ENCODE measurements around the gene ACOT7.

The ACOT7 gene

GRCh38 chr1:6241887-6242740, 151.5 kb downstream of the ACOT7 start:
- Histone ChIP-seq H3K36me3 (ENCODE audit: insufficient read depth, low read length) (no peaks in the 10 kb centered on the region), H3K4me2 (ENCODE audit: low read length) (no peak overlapping the region), H3K27ac (ENCODE audit: low read depth, low read length, poor library complexity, severe bottlenecking) (no peak overlapping the region), H3K27me3 (ENCODE audit: insufficient read depth, low read length) (peaks cover 14% of the 10 kb centered on the region; the same call in 1 of the 2 replicates), H3K4me3 (ENCODE audit: low read depth, low read length, poor library complexity, severe bottlenecking) (no peak overlapping the region), H4K20me1 (ENCODE audit: insufficient read depth, low read length) (no peaks in the 10 kb centered on the region), H3F3A (ENCODE audit: insufficient read depth, low read length) (no peaks in the 10 kb centered on the region), H3K4me1 (ENCODE audit: insufficient read depth, low read length, severe bottlenecking) (peaks cover 10% of the 10 kb centered on the region), H3K9ac (ENCODE audit: low read length) (no peak overlapping the region), H3K9me3 (ENCODE audit: low read length) (no peaks in the 10 kb centered on the region), H3K9me2 (ENCODE audit: low read depth, low read length) (no peaks in the 10 kb centered on the region), H3K79me2 (ENCODE audit: insufficient read depth, low read length) (no peaks in the 10 kb centered on the region), H2AFZ (ENCODE audit: low read length) (no peak overlapping the region)
- TF ChIP-seq CTCF (IDR thresholded peaks at IDR 0.05; ENCODE audit: low read length) (no peak), EZH2 (IDR thresholded peaks at IDR 0.05; ENCODE audit: borderline replicate concordance, low read length) (0 out of 2 replicates have a peak, but pooled peaks have one; percentile 59)

GRCh38 chr1:6241107-6241886, 152.3 kb downstream of the ACOT7 start:
- Histone ChIP-seq H3K4me2 (ENCODE audit: low read length) (no peak overlapping the region), H3K9me2 (ENCODE audit: low read depth, low read length) (no peaks in the 10 kb centered on the region), H3K9ac (ENCODE audit: low read length) (no peak overlapping the region), H3K4me1 (ENCODE audit: insufficient read depth, low read length, severe bottlenecking) (peaks cover 13% of the 10 kb centered on the region), H2AFZ (ENCODE audit: low read length) (no peak overlapping the region), H3K36me3 (ENCODE audit: insufficient read depth, low read length) (no peaks in the 10 kb centered on the region), H3K4me3 (ENCODE audit: low read depth, low read length, poor library complexity, severe bottlenecking) (no peak overlapping the region), H3K79me2 (ENCODE audit: insufficient read depth, low read length) (no peaks in the 10 kb centered on the region), H3K27ac (ENCODE audit: low read depth, low read length, poor library complexity, severe bottlenecking) (no peak overlapping the region), H3K9me3 (ENCODE audit: low read length) (no peaks in the 10 kb centered on the region), H3K27me3 (ENCODE audit: insufficient read depth, low read length) (peaks cover 14% of the 10 kb centered on the region; the same call in 1 of the 2 replicates), H4K20me1 (ENCODE audit: insufficient read depth, low read length) (no peaks in the 10 kb centered on the region), H3F3A (ENCODE audit: insufficient read depth, low read length) (no peaks in the 10 kb centered on the region)
- TF ChIP-seq CTCF (IDR thresholded peaks at IDR 0.05; ENCODE audit: low read length) = no peak
- TF ChIP-seq EZH2 (IDR thresholded peaks at IDR 0.05; ENCODE audit: borderline replicate concordance, low read length) = no peak

- Histone ChIP-seq H3K79me2 (ENCODE audit: insufficient read depth, low read length) (peaks cover 3% of the 10 kb centered on the region; the same call in 1 of the 2 replicates), H3K27ac (ENCODE audit: low read depth, low read length, poor library complexity, severe bottlenecking) (no peak overlapping the region), H3K4me3 (ENCODE audit: low read depth, low read length, poor library complexity, severe bottlenecking) (no peak overlapping the region), H3K9me3 (ENCODE audit: low read length) (no peaks in the 10 kb centered on the region), H2AFZ (ENCODE audit: low read length) (no peak overlapping the region), H3K36me3 (ENCODE audit: insufficient read depth, low read length) (no peaks in the 10 kb centered on the region), H4K20me1 (ENCODE audit: insufficient read depth, low read length) (no peaks in the 10 kb centered on the region), H3K4me1 (ENCODE audit: insufficient read depth, low read length, severe bottlenecking) (peaks cover 6% of the 10 kb centered on the region), H3K4me2 (ENCODE audit: low read length) (no peak overlapping the region), H3K27me3 (ENCODE audit: insufficient read depth, low read length) (peaks cover 14% of the 10 kb centered on the region; the same call in 1 of the 2 replicates), H3F3A (ENCODE audit: insufficient read depth, low read length) (no peaks in the 10 kb centered on the region), H3K9ac (ENCODE audit: low read length) (no peak overlapping the region), H3K9me2 (ENCODE audit: low read depth, low read length) (no peaks in the 10 kb centered on the region)
- TF ChIP-seq EZH2 (IDR thresholded peaks at IDR 0.05; ENCODE audit: borderline replicate concordance, low read length) = no peak
- no peak for TF ChIP-seq CTCF (IDR thresholded peaks at IDR 0.05; ENCODE audit: low read length)
Observed at GRCh38 chr1:6239950-6240768, 153.4 kb downstream of the ACOT7 start.
